Measurements from ENCODE around the gene EPB41.
A peak's percentile ranks its signal among the peaks of the same experiment; 100 is the strongest.
"Not testable (repeated sequence)": the region's sequence is repeated elsewhere in the genome, so short reads cannot be mapped to it uniquely, and the experiment has no call there.

EPB41 gene

DNA sequence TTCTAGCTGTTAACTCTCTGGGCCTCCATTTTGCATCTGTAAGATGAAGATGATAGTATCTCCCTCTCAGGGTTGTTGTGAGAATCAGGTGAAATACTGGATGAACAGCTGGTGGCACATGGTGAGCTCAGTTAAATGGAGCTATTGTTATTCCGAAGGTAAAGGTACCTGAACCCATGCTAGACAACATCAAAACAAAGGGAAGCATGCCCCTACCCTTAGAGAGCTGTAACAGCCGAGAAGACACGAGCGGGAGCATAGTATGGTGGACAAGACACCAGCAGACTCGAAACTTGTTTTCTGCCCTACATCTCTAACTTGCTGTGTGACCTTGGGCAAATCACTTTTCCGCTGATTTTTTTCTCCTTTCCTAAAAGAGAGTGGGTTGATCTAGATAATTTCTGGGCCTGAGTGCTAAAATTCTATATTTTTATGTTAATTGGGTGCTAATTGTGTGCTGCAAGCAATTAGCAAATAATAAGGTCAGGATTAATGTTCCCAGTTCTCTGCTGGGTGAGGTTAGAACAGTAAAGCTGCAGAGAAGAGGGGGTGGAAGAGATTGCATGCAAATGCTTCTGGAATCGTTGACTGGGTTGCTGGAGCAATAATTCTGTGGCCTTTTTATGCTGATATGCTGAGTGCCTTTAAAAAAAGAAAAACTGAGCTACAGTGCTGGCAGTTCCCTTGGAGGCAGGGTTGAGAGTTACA lies 198.5 kb downstream of the EPB41 start:
- DNase-seq (ENCODE audit: low read depth in 2 of 2), result no peak

DNA sequence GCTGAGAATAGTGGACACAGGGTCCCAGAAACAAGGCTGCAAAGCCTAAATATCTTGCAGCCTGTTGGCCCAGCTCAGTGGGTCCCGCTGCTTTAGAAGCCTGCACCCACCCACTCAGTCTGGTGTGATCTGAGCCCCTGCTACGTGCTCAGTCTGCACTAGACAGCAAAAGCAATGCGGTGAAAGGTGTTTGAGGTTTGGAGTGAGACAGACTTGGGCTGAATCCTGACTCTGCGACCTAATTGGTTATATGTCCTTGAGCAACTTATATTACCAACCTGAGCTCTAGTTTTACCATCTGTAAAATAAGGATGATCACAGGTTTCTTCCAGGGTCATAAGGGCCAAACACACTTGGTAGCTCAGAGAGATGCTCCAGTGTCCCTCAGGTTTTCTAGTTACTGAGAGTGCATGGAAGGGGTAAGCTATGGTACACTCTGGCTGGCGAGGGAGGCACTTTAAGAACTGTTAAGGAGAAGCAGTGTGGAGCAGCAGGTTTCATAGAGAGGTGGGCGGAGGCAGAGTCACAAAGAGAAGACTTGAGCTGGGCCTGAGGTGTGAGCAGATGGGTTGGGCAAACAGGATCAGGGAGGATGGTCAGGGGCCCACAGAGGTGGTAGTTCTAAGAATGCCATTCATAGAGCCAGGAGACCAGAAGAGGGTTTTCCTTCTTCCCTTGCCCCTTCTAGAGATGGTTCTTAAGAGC lies 199.2 kb downstream of the EPB41 start:
- DNase-seq (ENCODE audit: low read depth in 2 of 2), result no peak

DNA sequence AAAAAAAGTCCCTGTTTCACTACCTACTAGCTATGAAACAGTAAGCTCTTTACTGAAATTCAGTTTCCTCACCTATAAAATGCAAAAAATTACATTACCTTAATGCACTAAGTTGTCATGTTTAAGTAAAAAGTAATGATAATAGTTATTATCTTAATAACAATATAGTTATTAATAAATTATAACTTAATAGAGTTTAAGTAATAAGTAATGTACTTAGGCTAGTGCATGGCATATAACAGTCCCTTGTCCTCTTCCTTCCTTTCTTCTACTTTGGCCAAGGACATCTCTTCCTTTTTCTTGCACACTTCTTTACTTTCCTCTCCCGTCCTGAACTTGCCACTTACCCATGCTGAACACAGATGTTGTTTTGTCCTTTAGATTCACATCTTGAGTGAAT lies 200.3 kb downstream of the EPB41 start:
- no peak for DNase-seq (ENCODE audit: low read depth in 2 of 2)

DNA sequence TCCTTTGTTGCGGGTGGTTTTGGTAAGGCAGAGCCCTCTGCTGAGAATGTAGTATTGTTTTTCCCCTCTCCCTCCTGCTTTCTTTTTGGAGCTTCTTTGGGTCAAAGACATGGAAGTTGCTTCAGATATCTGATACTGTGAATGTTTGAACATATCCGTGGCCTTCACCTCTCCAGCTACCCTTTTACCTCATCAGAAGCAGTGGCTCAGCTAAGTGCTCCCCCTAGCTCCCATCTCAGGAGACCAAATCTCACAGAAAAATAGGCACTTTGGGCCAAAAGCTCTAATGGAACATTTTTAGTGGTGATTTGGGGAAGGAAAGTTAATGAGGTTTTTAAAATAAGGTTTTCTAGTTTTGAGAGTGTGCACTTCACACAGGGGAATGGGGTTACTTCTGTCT lies 203.0 kb downstream of the EPB41 start:
- DNase-seq (ENCODE audit: low read depth in 2 of 2), result no peak

DNA sequence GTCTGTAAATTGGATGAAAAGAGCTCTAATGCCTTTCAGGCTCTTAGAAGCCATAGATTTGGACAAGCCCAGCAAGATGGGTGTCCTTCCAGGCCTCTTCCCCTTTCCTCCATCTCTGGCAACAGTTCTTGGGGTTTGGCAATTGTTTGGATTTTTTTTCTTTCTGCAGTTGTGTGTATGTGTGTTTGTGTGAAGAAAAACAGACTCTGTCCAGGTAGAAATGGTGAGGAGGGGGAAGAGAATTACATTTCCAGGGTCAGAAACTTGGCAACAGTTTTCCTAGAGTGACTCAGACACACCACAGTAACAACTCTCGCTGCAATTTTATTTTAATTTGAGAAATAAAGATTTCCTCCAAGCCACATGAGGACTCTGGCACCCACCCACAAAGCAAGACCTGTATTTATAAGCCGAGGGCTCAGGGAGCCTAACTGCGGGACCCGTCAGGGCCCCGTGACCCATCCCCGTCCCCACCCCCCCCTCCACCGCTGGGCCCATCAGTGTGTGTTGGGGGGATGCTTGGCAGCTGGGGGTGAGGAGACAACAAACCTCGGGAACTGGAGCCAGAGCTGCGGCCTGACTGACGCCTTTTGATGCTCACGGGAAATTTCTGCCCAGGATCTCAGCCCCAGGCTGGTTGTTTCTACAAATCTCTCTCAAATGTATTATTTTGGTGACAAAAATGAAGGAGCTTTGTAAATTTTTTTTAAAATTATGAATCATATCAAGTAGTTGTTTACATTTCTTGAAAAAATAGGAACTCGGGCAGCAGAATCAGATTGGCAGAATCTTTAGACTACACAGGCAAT lies 205.0 kb downstream of the EPB41 start:
- no peak for DNase-seq (ENCODE audit: low read depth in 2 of 2)

DNA sequence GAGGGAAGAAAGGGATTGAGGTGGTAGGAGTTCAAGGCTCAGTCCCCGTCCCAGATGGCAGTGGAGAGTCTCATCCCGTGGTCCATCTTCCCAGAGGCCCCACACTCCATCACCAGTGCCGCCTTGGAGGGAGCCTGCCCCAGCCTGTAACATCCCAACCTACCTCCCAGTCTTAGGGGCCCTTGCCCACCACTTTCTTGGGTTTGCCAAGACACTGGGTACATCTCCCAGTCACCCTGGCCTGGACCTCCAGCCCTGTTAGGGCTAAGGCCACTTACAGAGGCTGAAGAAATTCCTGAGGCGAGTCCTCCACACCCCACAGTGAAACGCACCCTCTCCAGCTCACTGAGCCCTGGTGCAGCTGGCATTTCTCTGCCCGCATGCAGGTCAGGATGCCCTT lies 206.0 kb downstream of the EPB41 start:
- no peak for DNase-seq (ENCODE audit: low read depth in 2 of 2)

DNA sequence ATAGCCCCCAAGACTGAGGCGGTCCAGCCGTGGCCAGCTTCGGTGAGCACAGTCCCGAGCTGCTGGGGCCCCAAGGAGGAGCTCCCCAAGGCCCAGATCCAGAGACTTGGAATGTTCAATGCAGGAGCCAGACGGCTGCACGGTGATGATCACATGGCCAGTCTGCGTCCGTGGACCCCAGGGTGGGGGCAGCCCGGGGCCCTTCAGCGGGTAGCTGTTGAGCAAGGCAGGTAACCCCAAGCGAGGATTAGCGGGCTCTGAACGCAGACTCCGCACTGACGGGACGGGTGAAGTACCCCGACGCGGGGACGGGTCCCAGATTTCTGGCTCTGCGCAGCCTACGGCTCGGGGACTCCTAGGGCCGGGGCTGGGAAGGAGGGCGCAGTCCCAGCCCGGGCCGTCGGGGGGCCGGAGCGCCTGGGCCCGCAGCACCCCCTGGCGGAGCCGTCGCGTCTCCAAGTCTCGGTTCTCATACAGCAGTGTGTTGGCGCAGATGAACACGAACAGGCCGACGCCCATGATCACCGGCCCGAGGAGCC lies 206.6 kb downstream of the EPB41 start:
- DNase-seq (ENCODE audit: low read depth in 2 of 2), result peak; percentile 32 to 58

DNA sequence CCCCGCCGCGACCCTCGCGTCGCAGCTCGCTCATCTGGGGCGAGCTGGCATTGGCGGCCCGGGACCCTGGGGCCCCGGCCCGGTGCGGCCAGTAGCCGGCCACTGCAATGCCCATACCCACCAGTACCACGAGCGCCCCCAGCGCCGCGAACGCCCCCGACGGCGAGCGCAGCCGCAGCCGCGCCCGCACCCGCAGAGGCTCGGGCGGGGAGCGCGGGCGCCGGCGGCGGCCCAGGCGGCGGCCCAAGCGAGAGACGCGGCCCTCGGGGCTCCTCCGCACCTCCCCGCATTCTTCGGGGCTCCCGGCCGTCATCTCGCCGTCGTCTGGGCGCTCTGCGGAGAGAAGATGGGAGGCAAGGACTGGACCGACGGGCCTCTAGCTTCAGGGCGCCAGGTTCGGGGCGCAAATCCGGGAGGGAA lies 207.2 kb downstream of the EPB41 start:
- no peak for DNase-seq (ENCODE audit: low read depth in 2 of 2)

DNA sequence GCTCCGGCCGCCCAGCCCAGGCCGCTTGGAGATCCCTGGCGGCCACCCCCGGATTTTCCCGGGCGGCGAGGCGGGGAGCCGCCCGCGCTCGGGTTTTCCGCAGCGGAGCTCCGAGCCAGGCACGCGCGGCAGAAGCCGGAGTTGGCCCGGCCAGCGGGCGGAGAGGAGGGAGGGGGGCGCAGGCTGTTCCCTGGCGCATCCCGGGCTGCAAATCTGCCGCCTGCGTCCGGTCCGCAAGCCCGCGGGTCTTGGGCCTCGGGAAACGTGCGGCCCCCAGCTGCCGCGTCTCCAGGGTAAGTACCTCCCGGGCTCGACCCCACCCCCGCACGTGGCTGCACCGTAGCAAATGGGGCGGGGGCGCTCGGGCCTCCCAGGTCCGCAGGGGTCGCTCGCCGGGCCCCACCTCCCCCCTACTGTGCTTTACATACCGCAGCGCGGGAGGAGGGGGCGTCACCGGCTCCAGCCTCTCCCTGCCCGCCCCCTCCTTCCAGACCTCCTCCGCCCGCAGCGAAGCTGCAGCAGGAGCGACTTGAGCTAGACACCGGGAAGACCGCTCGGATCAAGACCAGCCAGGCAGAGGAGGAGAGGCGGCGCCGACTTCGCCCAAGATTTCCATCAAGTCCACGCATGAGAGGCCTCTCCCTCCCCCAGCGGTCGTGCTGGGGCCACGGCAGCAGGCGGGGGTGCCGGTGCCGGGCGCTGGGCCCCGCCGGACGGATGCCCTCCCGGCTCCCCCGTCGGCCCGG lies 207.7 kb downstream of the EPB41 start:
- DNase-seq (ENCODE audit: low read depth in 2 of 2), result no peak

DNA sequence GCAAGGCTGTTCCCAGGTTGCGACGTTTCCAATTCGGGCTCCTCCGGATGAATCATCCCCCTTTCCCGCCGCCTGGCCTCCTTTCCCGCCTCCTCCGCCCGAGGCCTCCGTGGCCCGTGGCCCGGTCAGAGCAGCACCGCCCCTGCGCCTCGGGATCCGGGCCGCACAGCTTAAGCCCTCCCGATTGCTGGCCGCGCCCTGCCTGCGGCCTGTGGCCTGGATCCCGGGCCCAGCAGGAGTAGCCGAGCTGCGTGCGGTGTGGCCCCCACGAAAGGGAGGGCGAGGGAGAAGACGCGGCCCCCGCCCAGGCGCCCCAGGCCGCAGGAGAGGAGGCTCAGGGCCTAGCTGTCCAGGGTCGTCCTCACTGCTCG lies 208.3 kb downstream of the EPB41 start:
- DNase-seq (ENCODE audit: low read depth in 2 of 2), result no peak

DNA sequence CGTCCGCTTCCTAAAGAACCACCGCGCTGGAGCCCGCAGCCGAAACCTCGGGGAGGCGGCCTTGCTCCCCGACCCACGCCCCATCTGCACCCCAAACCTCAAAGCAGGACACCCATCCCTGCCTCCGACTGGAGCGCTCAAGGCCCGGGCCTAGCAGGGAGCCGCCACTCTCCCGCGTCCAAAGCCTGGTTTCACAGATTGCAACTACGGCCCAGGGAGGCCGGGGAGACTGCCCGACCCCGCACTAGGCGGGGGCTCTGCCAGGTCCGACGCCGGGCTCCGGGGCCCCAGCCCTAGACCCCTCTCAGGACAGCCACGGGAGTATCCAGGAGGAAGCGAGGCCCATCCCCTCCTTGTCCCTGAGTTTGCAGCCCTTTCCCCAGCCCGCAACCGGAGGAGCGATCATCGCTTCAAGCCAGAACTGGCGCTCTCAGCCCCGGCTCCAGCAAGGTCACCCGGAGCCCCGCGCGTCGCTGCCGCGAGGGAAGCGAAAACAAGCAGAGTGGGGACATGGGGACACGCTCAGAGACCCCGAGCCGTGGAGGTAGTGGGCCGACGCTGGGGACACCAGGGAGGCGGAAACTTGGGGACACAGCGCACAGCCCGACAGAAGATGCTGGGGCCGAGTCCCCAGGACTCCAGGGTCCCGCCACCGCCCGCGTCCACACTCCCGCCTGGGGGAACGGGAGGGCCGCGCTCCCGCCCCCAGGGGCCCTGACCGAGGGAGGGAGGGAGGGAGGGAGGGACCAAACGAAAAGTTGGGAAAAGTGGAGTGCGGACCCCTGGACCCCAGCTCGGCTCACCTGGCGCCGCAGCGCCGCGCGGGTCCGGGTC lies 208.9 kb downstream of the EPB41 start:
- DNase-seq (ENCODE audit: low read depth in 2 of 2), result no peak

DNA sequence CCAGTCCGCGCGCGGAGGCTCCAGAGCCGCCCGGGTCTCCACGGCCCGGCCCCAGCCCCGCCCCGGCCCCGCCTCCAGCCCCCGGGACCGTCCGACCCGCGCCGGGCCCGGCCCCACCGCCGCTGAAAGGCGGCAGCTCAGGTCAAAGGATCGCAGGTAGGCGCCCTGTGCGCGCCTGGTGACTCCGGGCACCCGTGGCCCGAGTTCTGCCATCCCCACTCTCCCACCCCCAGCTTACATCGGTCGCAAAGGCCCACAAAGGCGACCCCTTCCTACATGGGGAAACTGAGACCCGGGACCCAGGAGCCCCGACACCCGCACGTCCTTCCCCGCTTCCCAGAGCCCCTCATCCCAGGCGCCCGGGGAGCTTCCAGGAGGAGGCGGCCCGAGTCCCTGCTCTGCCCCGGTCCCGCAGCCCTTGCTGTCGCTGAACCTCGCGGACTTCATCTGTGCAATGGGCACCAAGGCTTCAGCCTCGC lies 209.6 kb downstream of the EPB41 start, which contains the start of gene TMEM200B:
TSS of gene TMEM200B (minus strand) at position 17 of the 479 bp plus-strand sequence. CDS start 2,075 bp downstream, outside the sequence.
- no peak for DNase-seq (ENCODE audit: low read depth in 2 of 2)

DNA sequence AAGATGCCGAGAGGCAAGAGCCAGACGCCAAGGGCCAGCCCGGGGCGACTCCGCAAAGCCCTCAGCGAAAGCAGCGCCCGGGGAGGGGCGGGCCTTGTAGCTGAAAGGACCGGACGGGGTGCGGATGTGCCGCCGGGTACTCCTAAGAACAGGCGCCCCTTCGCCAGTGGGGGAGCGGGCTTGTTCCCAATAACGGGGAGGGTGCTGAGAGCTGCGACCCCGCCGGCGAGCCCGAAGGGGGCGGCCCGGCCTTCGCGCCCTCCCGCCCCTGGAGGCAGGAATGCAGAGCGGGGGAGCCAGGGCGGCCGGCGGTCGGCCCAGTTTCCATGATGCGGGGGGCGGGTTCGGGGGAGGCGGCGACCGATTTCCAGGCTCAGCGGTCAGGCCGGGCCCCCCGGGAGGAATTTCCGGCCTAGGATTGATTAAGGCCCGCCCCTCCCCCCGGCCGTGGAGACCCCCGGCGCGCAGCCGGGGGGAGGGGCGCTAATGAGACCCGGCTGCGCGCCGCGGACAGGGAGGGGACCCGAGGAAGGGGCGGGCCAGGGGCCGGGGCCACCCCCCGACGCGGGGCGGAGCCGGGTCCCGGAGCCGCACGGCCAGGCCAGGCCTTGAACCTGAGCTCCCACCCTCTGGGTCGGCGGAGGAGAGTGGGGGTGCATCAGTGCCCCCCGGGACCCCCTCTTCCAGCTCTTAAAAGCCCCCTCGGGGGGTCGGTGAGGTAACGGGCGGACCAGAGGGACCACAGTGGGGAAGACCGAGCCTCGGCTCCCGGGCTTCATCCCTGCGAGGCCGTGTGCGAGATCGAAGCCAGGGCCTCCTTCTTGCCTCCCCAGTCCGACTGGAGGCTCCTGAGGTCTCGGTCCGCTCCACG lies 210.2 kb downstream of the EPB41 start:
- peak in 1 of 2 experiments; percentile 62 for DNase-seq (ENCODE audit: low read depth in 2 of 2)

DNA sequence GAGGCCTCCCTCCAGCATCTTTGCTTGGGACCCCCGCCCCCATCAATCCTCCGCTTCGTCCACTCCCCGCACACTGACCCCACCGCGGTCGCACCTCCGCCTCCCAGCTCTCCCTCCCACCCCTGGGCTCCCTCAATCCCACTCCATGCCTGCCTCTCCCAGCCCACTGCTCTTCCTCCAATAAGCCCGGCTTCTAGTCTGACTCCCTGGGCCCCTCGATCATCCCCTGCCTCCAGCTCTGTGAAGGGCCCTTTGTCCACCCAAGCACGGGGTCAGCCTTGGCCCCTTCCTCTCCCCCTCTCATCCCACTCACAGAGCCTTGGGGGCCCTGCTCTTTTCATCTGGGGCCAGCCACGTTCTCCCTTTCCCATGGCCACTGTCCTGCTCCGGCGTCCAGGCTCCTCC lies 210.9 kb downstream of the EPB41 start:
- DNase-seq (ENCODE audit: low read depth in 2 of 2), result no peak

DNA sequence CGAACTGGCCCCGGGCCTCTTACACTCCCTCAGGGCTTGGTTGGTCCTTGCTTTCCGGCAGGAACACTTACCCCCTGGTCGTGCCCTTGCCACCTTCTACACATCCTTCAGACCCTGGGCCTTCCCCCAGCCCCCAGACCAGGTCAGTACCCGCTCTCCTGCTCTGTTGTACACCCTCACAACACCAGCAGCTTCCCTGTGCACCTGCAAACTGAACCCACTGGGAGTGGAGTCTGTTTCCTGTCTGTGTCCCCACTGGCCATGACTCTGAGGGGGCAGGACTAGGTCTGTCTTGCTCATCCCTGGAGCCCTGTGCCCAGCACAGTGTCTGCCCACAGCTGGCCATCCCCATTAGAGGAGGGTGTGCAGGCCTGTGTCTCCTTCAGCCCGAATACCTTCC lies 211.4 kb downstream of the EPB41 start:
- no peak for DNase-seq (ENCODE audit: low read depth in 2 of 2)

DNA sequence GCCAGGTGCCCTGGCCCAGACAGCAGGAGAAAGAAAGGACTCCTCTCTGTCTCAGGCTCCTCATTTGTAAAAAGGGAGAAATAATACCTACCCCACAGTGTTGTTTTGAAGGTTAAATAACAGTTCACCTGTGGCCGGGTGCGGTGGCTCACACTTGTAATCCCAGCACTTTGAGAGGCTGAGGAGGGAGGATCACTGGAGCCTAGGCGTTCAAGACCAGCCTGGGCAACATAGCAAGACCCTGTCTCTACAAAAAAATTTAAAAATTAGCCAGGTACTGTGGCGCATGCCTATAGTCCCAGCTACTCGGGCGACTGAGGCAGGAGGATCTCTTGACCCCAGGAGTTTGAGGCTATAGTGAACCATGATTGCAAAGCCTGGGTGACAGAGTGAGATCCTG lies 211.8 kb downstream of the EPB41 start:
- DNase-seq (ENCODE audit: low read depth in 2 of 2), result no peak

DNA sequence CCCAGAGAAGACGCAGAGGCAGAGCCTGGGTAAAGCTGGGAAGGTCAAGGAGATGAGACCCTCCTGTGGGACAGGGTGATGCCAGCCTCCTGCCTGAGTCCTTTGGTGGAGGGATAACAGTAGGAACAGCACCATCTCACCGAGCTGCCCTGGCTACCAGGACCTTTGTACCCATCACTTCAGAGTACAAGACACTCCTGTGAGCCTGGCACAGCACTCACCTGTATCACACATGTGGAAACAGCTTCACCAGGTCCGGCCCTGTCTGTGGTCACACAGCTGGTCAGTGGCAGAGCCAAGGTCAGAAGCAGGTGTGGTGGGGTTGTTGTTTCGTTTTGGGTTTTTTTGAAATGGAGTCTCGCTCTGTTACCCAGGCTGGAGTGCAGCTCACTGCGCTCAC lies 214.4 kb downstream of the EPB41 start:
- no peak for DNase-seq (ENCODE audit: low read depth in 2 of 2)

DNA sequence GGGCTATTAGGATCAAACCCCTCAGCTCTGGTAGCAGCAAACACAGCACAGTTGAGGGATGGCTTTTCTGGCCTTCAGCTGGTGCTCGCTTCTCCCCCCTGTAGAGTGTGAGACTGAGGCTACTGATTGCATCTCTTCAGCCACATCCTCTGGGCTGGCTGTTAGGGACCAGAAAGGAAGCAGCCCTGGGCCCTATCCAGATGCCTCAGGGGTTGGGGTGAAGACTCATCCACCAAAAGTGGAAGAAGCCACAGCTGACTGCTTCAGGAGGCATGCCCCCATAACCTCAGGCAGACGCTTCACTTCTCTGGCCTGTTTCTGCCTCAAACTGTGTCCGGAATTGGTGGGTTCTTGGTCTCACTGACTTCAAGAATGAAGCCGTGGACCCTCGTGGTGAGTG lies 215.5 kb downstream of the EPB41 start:
- DNase-seq (ENCODE audit: low read depth in 2 of 2), result no peak

DNA sequence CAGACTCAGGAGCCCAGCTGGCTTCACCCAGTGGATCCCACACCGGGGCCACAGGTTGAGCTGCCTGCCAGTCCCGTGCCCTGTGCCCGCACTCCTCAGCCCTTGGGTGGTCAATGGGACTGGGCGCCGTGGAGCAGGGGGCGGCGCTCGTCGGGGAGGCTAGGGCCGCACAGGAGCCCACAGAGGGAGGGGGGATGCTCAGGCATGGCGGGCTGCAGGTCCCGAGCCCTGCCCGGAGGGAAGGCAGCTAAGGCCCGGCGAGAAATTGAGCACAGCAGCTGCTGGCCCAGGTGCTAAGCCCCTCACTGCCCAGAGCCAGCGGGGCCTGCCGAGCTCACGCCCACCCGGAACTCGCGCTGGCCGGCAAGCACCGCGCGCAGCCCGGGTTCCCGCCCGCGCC lies 216.7 kb downstream of the EPB41 start:
- DNase-seq (ENCODE audit: low read depth in 2 of 2), result not testable (repeated sequence)

Measured in stimulated activated CD4-positive, alpha-beta T cell treated with anti-CD3 and anti-CD28 coated beads, Interleukin-12 subunit alpha, Interleukin-12 subunit beta, amount 100 ng/mL, for 24 hours (primary cell).